GM19324 (cell line): ENCODE measurements around the gene TMEM255B.
A peak's percentile ranks its signal among the peaks of the same experiment; 100 is the strongest.
"Not testable (repeated sequence)": the region's sequence is repeated elsewhere in the genome, so short reads cannot be mapped to it uniquely, and the experiment has no call there.

Experiments
- ATAC-seq: cut with Tn5 transposase; IDR thresholded peaks from one replicate; pipeline ENCODE4 v1.9.1; 2021; ENCODE audit warnings: mild to moderate bottlenecking, moderate library complexity; ENCODE audit not compliant: unreplicated experiment, low FRiP score

TMEM255B gene

GRCh38 chr13:113758651-113759524, at the start of gene TMEM255B:
TSS of gene TMEM255B (plus strand) at chr13:113759226. CDS start at chr13:113759270, 44 bp downstream.
- ATAC-seq: peak; percentile 78

DNA sequence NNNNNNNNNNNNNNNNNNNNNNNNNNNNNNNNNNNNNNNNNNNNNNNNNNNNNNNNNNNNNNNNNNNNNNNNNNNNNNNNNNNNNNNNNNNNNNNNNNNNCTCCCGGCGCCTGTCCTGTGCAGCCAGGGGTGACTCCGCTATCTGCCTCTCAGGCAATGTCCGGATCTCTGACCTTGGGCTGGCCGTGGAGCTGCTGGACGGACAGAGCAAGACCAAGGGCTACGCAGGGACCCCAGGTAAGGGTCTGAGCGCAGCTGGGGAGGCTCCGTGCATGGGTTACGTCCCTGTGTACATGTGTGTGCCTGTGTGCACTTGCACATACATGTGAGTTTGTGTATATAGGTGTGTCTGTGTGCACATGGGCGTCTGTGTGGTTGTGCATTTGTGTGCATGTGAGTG, 36.1 kb upstream of the TMEM255B start:
- no peak for ATAC-seq

DNA sequence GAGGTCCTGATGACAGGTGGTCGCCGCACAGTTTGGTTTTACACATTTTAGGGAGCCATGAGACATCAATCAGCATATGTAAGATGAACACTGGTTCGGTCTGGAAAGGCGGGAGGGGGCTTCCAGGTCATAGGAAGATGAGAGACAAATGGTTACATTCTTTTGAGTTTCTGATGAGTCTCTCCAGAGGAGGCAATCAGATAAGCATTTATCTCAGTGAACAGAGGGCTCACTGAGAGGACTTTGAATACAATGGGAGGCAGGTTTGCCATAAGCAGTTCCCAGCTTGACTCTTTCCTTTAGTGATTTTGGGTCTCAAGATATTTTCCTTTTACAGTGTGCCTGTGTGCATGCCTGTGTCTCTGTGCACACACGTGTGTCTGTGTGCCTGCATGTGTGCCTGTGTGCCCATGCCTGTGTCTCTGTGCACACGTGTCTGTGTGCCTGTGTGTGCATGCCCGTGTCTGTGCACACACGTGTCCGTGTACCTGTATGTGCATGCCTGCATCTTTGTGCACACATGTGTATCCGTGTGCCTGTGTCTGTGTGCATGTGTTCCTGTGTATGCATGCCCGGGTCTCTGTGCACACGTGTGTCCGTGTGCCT, 35.5 kb upstream of the TMEM255B start:
- no peak for ATAC-seq

GRCh38 chr13:113724016-113724758, 34.8 kb upstream of the TMEM255B start:
- no peak for ATAC-seq

DNA sequence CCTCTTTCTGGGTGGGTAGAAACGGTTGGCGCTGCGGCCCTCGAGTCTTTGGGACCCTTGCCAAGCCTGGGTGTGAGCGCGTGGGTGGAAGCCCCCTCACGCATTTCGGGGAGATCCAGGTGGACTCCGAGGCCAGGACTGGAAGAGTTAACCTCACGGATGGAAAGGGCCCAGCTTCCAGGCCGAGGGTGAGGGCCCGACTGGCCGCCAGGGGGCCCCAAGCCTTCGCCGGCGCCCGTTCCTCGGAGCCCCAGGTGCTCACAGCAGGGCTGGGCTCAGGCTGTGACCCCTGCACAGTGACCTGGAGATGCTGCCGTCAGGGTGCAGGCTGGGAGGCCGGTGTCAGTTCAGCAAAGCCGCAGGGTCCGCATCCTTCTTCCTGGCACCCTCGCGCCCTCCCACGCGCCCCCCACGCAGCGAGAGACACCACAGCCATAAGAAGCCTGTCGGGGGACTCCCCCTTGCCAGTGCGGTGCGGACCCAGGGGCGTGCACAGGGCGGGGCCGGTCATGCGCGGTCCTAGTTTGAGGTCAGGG, 34.2 kb upstream of the TMEM255B start:
- ATAC-seq: peak; percentile 79

GRCh38 chr13:113725329-113726105, 33.5 kb upstream of the TMEM255B start:
- not testable (repeated sequence) for ATAC-seq

- not testable (repeated sequence) for ATAC-seq
Observed at GRCh38 chr13:113726106-113726821, 32.8 kb upstream of the TMEM255B start.

DNA sequence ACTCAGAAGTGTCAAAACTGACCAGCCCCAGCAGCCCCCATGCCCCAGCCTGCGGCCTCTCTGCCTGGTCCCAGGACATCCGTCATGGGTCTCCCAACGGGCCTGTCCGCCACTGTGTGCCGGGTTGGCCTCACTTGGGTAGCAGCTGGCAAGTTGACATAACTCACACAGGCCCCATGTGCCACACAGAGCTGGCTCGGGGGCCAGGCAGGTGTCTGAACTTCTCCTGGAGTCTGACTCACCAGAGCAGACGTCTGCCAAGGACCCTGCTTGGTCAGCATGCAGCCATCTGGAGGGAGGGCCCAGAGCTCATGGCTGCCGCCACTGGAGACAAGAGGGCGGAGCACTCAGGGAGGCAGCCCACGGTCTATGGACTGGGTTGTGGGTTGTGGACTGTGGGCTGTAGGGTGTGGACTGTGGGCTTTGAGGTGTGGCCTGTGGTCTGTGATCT, 32.0 kb upstream of the TMEM255B start:
- no peak for ATAC-seq

GRCh38 chr13:113728571-113729054, 30.4 kb upstream of the TMEM255B start:
- no peak for ATAC-seq

GRCh38 chr13:113729187-113730019, 29.6 kb upstream of the TMEM255B start:
- ATAC-seq: no peak

DNA sequence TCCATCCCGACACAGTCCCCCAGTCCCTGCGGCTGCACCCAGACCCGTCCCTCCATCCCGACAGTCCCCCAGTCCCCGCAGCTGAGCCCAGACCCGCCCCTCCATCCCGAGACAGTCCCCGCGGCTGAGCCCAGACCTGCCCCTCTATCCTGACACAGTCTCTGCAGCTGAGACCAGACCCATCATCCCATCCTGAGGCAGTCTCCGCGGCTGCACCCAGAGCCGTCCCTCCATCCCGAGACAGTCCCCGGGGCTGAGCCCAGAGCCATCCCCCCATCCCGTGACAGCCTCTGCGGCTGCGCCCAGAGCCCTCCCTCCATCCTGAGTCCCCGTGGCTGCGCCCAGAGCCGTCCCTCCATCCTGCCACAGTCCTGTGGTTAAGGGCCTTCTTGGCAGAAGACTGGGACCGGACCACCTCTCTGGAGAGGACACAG, 28.8 kb upstream of the TMEM255B start:
- ATAC-seq: no peak

DNA sequence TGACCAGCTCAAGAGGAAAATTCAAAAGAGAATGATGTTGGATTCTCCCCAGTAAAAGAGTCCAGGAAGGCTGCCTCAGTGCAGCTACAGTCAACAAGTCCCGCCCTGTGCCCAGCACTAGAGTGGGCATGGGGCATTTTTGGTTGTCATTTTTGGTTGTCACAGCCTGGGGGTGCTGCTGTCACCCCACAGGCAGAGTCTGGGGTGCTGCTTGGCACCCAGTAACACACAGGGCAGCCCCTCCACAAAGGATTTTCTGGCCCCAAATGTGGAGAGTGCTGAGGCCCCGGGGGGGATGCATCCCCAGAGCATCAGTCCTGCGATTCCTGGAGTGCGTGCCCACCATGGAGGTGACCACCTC, 28.2 kb upstream of the TMEM255B start:
- ATAC-seq: no peak

DNA sequence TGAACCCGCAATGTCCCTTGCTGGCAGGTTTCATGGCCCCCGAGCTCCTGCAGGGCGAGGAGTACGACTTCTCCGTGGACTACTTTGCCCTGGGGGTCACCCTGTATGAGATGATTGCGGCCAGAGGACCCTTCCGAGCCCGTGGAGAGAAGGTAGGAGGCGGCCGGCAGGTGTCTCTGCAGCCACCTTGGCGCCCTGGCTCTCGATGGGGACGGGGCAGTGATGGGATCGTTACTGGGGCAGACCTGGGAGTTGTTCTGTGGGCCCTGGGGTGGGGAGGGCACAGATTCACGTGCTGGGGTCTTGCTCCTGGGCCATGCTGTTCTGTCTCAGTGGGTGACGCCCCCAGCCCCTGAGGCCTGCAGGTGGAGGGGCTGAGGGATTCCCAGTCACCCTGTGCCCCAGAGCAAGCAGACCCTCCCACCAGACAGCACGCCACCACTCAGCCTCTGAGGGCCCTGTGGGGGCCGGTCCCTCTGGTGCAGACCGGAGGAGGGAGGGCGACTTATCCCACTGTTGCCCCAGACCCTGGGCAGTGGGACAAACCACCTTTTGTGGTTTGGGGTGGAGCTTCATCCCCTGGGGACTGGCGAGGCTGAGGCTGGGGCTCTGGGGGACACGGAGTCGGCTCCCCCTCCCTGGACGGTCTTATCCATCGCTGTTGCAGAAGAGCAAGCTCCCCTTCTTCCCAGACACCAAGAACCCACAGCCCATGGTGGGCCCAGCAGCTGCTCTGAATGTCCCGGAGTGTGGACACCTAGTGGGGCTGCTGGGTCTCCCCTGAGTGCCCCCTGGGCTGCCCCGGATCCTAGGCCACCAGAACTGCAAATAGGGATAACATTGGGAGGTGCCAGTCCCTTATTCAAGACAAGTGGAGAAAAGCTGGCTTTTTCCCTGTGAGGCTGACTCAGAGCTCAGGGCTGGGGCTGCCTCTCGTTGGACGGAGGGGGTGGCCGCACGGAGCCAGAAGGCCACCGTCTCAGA, 27.5 kb upstream of the TMEM255B start:
- ATAC-seq: no peak

GRCh38 chr13:113732176-113732960, 26.7 kb upstream of the TMEM255B start:
- ATAC-seq: no peak

DNA sequence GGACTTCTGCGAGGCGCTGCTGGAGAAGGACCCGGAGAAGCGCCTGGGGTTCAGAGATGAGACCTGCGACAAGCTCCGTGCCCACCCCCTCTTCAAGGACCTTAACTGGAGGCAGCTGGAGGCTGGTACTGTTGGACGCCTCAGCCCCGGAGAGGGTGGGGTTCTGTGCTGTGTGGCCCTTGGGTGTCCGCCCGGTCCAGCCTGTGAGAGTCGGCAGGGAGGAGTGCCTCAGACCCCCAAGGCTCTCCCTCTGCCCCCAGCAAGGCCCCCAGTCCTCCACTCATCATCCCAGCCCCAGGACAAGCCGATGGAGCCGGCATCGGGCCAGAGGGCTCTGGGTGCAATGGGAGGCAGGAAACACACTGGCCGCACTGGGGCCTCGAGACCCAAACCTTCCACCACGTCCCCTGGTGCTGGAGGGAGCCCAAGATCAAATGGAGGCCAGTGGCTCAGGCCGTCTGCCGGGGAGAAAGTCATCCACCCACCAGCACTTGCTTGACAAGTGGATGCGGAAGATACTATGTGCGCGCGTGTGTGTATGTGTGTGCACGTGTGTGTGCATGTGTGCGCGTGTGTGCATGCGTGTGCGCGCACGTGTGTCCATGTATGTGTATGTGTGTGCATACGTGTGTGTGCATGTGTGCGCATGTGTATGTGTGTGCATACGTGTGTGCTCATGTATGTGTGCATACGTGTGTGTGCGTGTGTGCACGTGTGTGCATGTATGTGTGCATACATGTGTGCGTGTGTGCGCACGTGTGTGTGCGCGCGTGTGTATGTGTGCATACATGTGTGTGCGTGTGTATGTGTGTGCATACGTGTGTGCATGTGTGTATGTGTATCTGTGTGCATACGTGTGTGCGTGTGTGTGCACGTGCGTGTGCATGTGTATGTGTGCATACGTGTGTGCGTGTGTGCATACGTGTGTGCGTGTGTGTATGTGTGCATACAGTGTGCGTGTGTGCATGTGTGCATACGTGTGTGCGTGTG, 25.8 kb upstream of the TMEM255B start:
- ATAC-seq: no peak
